IMR-90 (cell line): ENCODE measurements around the gene SLC38A8. TPM values are rescaled to one million over a fixed set of nuclear protein-coding genes. Genes with fewer than 3 reads are reported as not detected.

ENCODE experiments used
- ATAC-seq: fragments of 200-7000 bp; cut with Tn5 transposase; 2 replicates; pipeline ENCODE4 v1.9.1; 2020; ENCODE audit warnings: low read depth, mild to moderate bottlenecking, moderate library complexity
- BruUV-seq: library from RNA; stranded (reverse); fragments of 400-500 nt; replicated peaks from 2 replicates; lab custom pipeline; 2021; lab: Mats Ljungman, UMichigan
- CTCF ChIA-PET: fragments of 300-600 bp; formaldehyde crosslinking; extraction: SDS; loops from one replicate; lab custom pipeline; 2021; ENCODE audit warnings: antibody characterized with exemption; lab: Yijun Ruan, JAX
- POLR2A ChIA-PET: fragments of 300-600 bp; sonication (Branson Sonifier 250); formaldehyde crosslinking; loops from one replicate; lab custom pipeline; 2022; ENCODE audit warnings: antibody characterized with exemption; ENCODE audit not compliant: unreplicated experiment; lab: Charles Lee
- DNase-seq: peaks from one replicate; pipeline ENCODE4 v3.0.0; 2013
- H2AFZ ChIP-seq: replicated peaks from 2 replicates; pipeline ENCODE3; 2013; ENCODE audit warnings: low read length, mild to moderate bottlenecking; ENCODE audit not compliant: poor library complexity
- H2AK5ac ChIP-seq: 2 replicates; pipeline ENCODE4 v1.6.1; 2013; ENCODE audit warnings: low read depth, low read length, inconsistent platforms
- H2AK9ac ChIP-seq: replicated peaks from 2 replicates; pipeline ENCODE3; 2013; ENCODE audit warnings: mild to moderate bottlenecking, low read depth, low read length, moderate library complexity; ENCODE audit not compliant: poor library complexity
- H2BK120ac ChIP-seq: 2 replicates; pipeline ENCODE4 v1.6.1; 2013; ENCODE audit warnings: low read depth, low read length, inconsistent platforms
- H2BK15ac ChIP-seq: 3 replicates; pipeline ENCODE4 v1.6.1; 2013; ENCODE audit warnings: low read depth, low read length, inconsistent platforms
- H2BK20ac ChIP-seq: 2 replicates; pipeline ENCODE4 v1.6.1; 2013; ENCODE audit warnings: low read depth, mild to moderate bottlenecking, inconsistent platforms, low read length, moderate library complexity
- H2BK5ac ChIP-seq: 2 replicates; pipeline ENCODE4 v1.6.1; 2013; ENCODE audit warnings: mild to moderate bottlenecking, low read depth, low read length, inconsistent platforms; ENCODE audit not compliant: poor library complexity, severe bottlenecking
- H3K14ac ChIP-seq: replicated peaks from 2 replicates; pipeline ENCODE4 v1.6.1; 2013; ENCODE audit warnings: low read depth, low read length, inconsistent platforms
- H3K18ac ChIP-seq: 2 replicates; pipeline ENCODE4 v1.6.1; 2013; ENCODE audit warnings: low read depth, low read length, control low read depth
- H3K23ac ChIP-seq: 2 replicates; pipeline ENCODE4 v1.6.1; 2013; ENCODE audit warnings: low read depth, low read length, inconsistent platforms
- H3K27ac ChIP-seq: 2 replicates; pipeline ENCODE4 v1.5.1; 2013; ENCODE audit warnings: mild to moderate bottlenecking, control low read depth, low read length; ENCODE audit not compliant: insufficient read depth
- H3K27me3 ChIP-seq: 2 replicates; pipeline ENCODE4 v1.6.1; 2013; ENCODE audit warnings: low read length; ENCODE audit not compliant: control insufficient read depth, insufficient read depth
- H3K36me3 ChIP-seq: 2 replicates; pipeline ENCODE4 v1.6.1; 2013; ENCODE audit warnings: low read length, mixed read lengths; ENCODE audit not compliant: control insufficient read depth, insufficient read depth
- H3K4ac ChIP-seq: 2 replicates; pipeline ENCODE4 v1.6.1; 2013; ENCODE audit warnings: low read depth, low read length, inconsistent platforms
- H3K4me1 ChIP-seq: 2 replicates; pipeline ENCODE4 v1.6.1; 2013; ENCODE audit warnings: low read length, mixed read lengths; ENCODE audit not compliant: control insufficient read depth, insufficient read depth
- H3K4me2 ChIP-seq: 2 replicates; pipeline ENCODE4 v1.6.1; 2013; ENCODE audit warnings: low read depth, mild to moderate bottlenecking, control low read depth, low read length, moderate library complexity
- H3K4me3 ChIP-seq: 2 replicates; pipeline ENCODE4 v1.5.1; 2013; ENCODE audit warnings: low read depth, mild to moderate bottlenecking, control low read depth, low read length, moderate library complexity; ENCODE audit not compliant: insufficient read depth
- H3K56ac ChIP-seq: 2 replicates; pipeline ENCODE4 v1.6.1; 2013; ENCODE audit warnings: low read length, inconsistent platforms; ENCODE audit not compliant: insufficient read depth; ENCODE audit errors: extremely low read depth
- H3K79me1 ChIP-seq, 2 experiments: 2 replicates each; pipeline ENCODE4 v1.6.1; 2013; ENCODE audit warnings: low read length in 2 of 2, inconsistent platforms in 1 of 2, low read depth in 1 of 2
- H3K9ac ChIP-seq: 2 replicates; pipeline ENCODE4 v1.6.1; 2013; ENCODE audit warnings: low read depth, low read length, control low read depth
- H3K9me1 ChIP-seq: 2 replicates; pipeline ENCODE4 v1.6.1; 2013; ENCODE audit warnings: low read length, inconsistent platforms; ENCODE audit not compliant: insufficient read depth
- H3K9me3 ChIP-seq: 2 replicates; pipeline ENCODE4 v1.6.1; 2013; ENCODE audit warnings: low read length; ENCODE audit not compliant: control insufficient read depth, insufficient read depth
- H4K20me1 ChIP-seq: 2 replicates; pipeline ENCODE4 v1.6.1; 2013; ENCODE audit warnings: low read length, inconsistent platforms; ENCODE audit not compliant: insufficient read depth
- H4K5ac ChIP-seq: 2 replicates; pipeline ENCODE4 v1.6.1; 2013; ENCODE audit warnings: mild to moderate bottlenecking, low read depth, low read length, control low read depth
- H4K8ac ChIP-seq, 2 experiments: 2 replicates each; pipeline ENCODE4 v1.6.1; 2013; ENCODE audit warnings: low read depth in 2 of 2, low read length in 2 of 2, control low read depth in 1 of 2, inconsistent platforms in 1 of 2
- H4K91ac ChIP-seq: 2 replicates; pipeline ENCODE4 v1.6.1; 2013; ENCODE audit warnings: low read depth, low read length, inconsistent platforms; ENCODE audit not compliant: insufficient read depth
- BHLHE40 ChIP-seq: fragments of 150-350 bp; IDR thresholded peaks from 2 replicates; pipeline ENCODE4 v1.6.1; 2016; ENCODE audit warnings: mild to moderate bottlenecking, low read depth, low read length
- FOS ChIP-seq: fragments of 150-350 bp; IDR thresholded peaks from 2 replicates; pipeline ENCODE4 v1.6.1; 2016; ENCODE audit warnings: low read depth, low read length
- MAFK ChIP-seq: IDR thresholded peaks from 2 replicates; pipeline ENCODE4 v1.6.1; 2012; ENCODE audit warnings: low read depth, low read length, improper control_type of control experiment
- MAZ ChIP-seq: IDR thresholded peaks from 2 replicates; pipeline ENCODE4 v1.6.1; 2012; ENCODE audit warnings: low read depth, mild to moderate bottlenecking, low read length, improper control_type of control experiment, moderate library complexity, borderline replicate concordance
- NFE2L2 ChIP-seq: fragments of 150-350 bp; IDR thresholded peaks from 2 replicates; pipeline ENCODE4 v1.6.1; 2016; ENCODE audit warnings: low read depth, mild to moderate bottlenecking, low read length
- POLR2A ChIP-seq: IDR thresholded peaks from 2 replicates; pipeline ENCODE4 v1.6.1; 2012; ENCODE audit warnings: mild to moderate bottlenecking, low read depth, low read length
- RAD21 ChIP-seq: IDR thresholded peaks from 2 replicates; pipeline ENCODE4 v1.6.1; 2012; ENCODE audit warnings: low read length, improper control_type of control experiment
- RCOR1 ChIP-seq: IDR thresholded peaks from 2 replicates; pipeline ENCODE4 v1.6.1; 2012; ENCODE audit warnings: mild to moderate bottlenecking, low read length, improper control_type of control experiment; ENCODE audit not compliant: insufficient replicate concordance
- SMC3 ChIP-seq: fragments of 150-350 bp; IDR thresholded peaks from 2 replicates; pipeline ENCODE4 v1.6.1; 2016; ENCODE audit warnings: low read depth, mild to moderate bottlenecking, antibody characterized with exemption, low read length, moderate library complexity
- WGBS, 2 experiments: methylation state at CpG; one replicate each; pipeline versions ENCODE4 v1.1.5 to v1.1.7; 2013; ENCODE audit warnings: missing lambda C conversion rate in 2 of 2; ENCODE audit not compliant: insufficient read length in 1 of 2; ENCODE audit errors: extremely low coverage in 2 of 2; 5-methylcytosine and 5-hydroxymethylcytosine counted together
- dilution Hi-C: fragments of 300-500 bp; cut with HindIII; formaldehyde crosslinking; loops from one replicate; pipeline ENCODE4 v1.14.3; 2018; ENCODE audit warnings: low sequenced_read_pairs; ENCODE audit not compliant: unreplicated experiment
- in situ Hi-C: fragments of 300-500 bp; cut with MboI; formaldehyde crosslinking; loops from 3 replicates; pipeline ENCODE4 v1.14.3; 2019; ENCODE audit warnings: low sequenced_read_pairs, inconsistent platforms, mixed read lengths
- intact Hi-C: fragments of 100-400 bp; cut with micrococcal nuclease; formaldehyde crosslinking; loops from 2 replicates; pipeline ENCODE4 v1.10.0; 2022
- polyA plus RNA-seq, 3 experiments: library from polyadenylated mRNA; depleted of rRNA; stranded (reverse); fragments of >200 nt; gene quantifications; 2 replicates each; pipeline ENCODE4 v1.2.3, GENCODE V29; 2012; ENCODE audit warnings: low replicate concordance in 1 of 3
- total RNA-seq: library from RNA; depleted of rRNA; stranded (reverse); fragments of >200 nt; gene quantifications from 2 replicates; pipeline ENCODE4 v1.2.3, GENCODE V29; 2012
- TF ChIP-seq, protein P1 (sequence below): conservative IDR thresholded peaks from 2 replicates; pipeline ENCODE4 v1.5.1; 2012; ENCODE audit warnings: mild to moderate bottlenecking, low read depth, low read length, improper control_type of control experiment

The SLC38A8 gene
- total and polyA plus RNA-seq, 2 of the 4 experiments (the other 2 are of a cell fraction) = not detected

DNA sequence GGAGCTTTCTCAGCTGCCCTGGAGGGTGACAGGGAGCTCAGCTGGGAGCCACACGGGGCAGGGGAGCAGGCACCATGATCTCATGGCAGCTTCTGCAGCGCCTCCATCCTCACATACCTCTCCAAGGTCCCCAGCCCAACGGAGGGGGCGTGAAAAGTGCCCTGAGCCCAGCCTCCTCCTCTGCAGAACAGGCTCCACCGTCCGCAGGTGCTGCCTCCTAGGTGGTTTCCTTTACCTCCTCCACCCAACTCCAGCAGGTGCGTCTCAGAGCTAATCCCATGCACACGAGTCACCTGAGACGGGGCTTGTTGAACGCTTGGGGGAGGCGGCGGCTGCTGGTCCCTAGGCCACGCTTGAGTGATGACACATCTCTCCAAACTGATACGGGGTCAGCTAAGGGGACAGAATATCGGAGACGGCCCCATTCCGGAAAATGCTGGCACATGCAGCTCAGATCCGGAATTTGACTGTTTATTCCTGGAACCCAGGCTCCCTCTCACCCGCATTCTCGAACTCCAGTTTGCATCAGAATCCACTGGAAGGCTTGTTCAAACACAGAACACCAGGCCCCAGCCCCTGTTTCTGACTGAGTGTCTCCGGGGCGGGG lies 387 bp upstream of the SLC38A8 start:
- BruUV-seq = no TSS peak
- no peak overlapping the region for H2BK120ac ChIP-seq
- dilution Hi-C loops = no loop called here
- no peak overlapping the region for H4K91ac ChIP-seq
- H3K36me3 ChIP-seq = no peaks in the 10 kb centered on the region
- no peak overlapping the region for H2AK5ac ChIP-seq
- no peak overlapping the region for H3K9ac ChIP-seq
- in situ Hi-C loops = no loop called here
- DNase-seq (no peak), ATAC-seq (no peak)
- intact Hi-C loops = loop anchor here (5.0 kb wide), 1 partner anchor 76 kb away; the partner anchor contains the start of gene NECAB2
- no peak overlapping the region for H4K8ac ChIP-seq
- no peak overlapping the region for H3K4me3 ChIP-seq
- H3K27me3 ChIP-seq = peaks cover 49% of the 10 kb centered on the region
- no peaks in the 10 kb centered on the region for H3K9me1 ChIP-seq
- H3K9me3 ChIP-seq = no peaks in the 10 kb centered on the region
- H2AK9ac ChIP-seq = no peak overlapping the region
- no peak overlapping the region for H2AFZ ChIP-seq
- H3K79me1 ChIP-seq = no peaks in the 10 kb centered on the region
- no peak overlapping the region for H3K4me2 ChIP-seq
- no peak overlapping the region for H4K5ac ChIP-seq
- POLR2A ChIA-PET = interaction anchor here (0.5 kb wide), 1 partner anchor 15 kb away, joined by 8 read pairs; no protein-coding TSS in a partner anchor
- no peak overlapping the region for H2BK20ac ChIP-seq
- H3K56ac ChIP-seq = no peak overlapping the region
- no peak overlapping the region for H2BK5ac ChIP-seq
- WGBS, 2 experiments = 46% methylated on average over 9 of the region's 22 CpGs; no CpG with 5 or more reads in 1 of the 2 experiments
- H3K14ac ChIP-seq = no peak overlapping the region
- no peak overlapping the region for H3K4ac ChIP-seq
- H2BK15ac ChIP-seq = no peak overlapping the region
- no peak overlapping the region for H3K18ac ChIP-seq
- TF ChIP-seq RCOR1 = no peak
- TF ChIP-seq SMC3 = no peak
- no peak for TF ChIP-seq MAZ
- TF ChIP-seq POLR2A = no peak
- no peak for TF ChIP-seq RAD21
- no peak for TF ChIP-seq FOS
- TF ChIP-seq, protein P1, sequence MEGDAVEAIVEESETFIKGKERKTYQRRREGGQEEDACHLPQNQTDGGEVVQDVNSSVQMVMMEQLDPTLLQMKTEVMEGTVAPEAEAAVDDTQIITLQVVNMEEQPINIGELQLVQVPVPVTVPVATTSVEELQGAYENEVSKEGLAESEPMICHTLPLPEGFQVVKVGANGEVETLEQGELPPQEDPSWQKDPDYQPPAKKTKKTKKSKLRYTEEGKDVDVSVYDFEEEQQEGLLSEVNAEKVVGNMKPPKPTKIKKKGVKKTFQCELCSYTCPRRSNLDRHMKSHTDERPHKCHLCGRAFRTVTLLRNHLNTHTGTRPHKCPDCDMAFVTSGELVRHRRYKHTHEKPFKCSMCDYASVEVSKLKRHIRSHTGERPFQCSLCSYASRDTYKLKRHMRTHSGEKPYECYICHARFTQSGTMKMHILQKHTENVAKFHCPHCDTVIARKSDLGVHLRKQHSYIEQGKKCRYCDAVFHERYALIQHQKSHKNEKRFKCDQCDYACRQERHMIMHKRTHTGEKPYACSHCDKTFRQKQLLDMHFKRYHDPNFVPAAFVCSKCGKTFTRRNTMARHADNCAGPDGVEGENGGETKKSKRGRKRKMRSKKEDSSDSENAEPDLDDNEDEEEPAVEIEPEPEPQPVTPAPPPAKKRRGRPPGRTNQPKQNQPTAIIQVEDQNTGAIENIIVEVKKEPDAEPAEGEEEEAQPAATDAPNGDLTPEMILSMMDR = no peak
- no peak for TF ChIP-seq MAFK
- no peak for TF ChIP-seq NFE2L2
- no peak for TF ChIP-seq BHLHE40
- no peaks in the 10 kb centered on the region for H4K20me1 ChIP-seq
- CTCF ChIA-PET = no interaction called here
- no peak overlapping the region for H3K27ac ChIP-seq
- H3K4me1 ChIP-seq = no peaks in the 10 kb centered on the region
- H3K23ac ChIP-seq = no peak overlapping the region
